Measurements from ENCODE around the gene DAPK1. TPM values are rescaled to one million over a fixed set of nuclear protein-coding genes. Genes with fewer than 3 reads are reported as not detected.

DAPK1 gene
- polyA plus RNA-seq, 1 donor from 2014 or later = 45.0 TPM

GRCh38 chr9:87557996-87558395 is 60.3 kb downstream of the DAPK1 start:
- no peaks in the 10 kb centered on the region for H3K36me3 ChIP-seq (ENCODE audit: insufficient read depth, low read length)
- H3K4me2 ChIP-seq (ENCODE audit: low read length) = no peak overlapping the region
- no peak overlapping the region for H3K27ac ChIP-seq (ENCODE audit: low read length)
- no peaks in the 10 kb centered on the region for H3K9me3 ChIP-seq (ENCODE audit: low read length)
- H4K20me1 ChIP-seq (ENCODE audit: insufficient read depth) = no peaks in the 10 kb centered on the region
- no peaks in the 10 kb centered on the region for H3F3A ChIP-seq (ENCODE audit: insufficient read depth, low read length, poor library complexity, severe bottlenecking)
- no peak overlapping the region for H2AFZ ChIP-seq (ENCODE audit: low read depth, low read length)
- H3K27me3 ChIP-seq (ENCODE audit: insufficient read depth, low read depth, low read length) = no peaks in the 10 kb centered on the region
- no peak overlapping the region for H3K4me3 ChIP-seq (ENCODE audit: low read length)
- no peaks in the 10 kb centered on the region for H3K79me2 ChIP-seq (replicated peaks; ENCODE audit: insufficient read depth, low read length)
- no peaks in the 10 kb centered on the region for H3K9me2 ChIP-seq (ENCODE audit: insufficient read depth, low read length)
- H3K9ac ChIP-seq (ENCODE audit: low read length) = no peak overlapping the region
- no peak for TF ChIP-seq CTCF (IDR thresholded peaks at IDR 0.05; ENCODE audit: poor library complexity, severe bottlenecking)
- TF ChIP-seq REST (IDR thresholded peaks at IDR 0.05; ENCODE audit: borderline replicate concordance) = no peak
- TF ChIP-seq TAF1 (IDR thresholded peaks at IDR 0.05; ENCODE audit: low read depth) = no peak
- TF ChIP-seq RAD21 (conservative IDR thresholded peaks at IDR 0.05) = no peak
- no peak for TF ChIP-seq MXI1 (conservative IDR thresholded peaks at IDR 0.05; ENCODE audit: poor library complexity, severe bottlenecking)
- TF ChIP-seq SMC3 (conservative IDR thresholded peaks at IDR 0.05; ENCODE audit: poor library complexity) = no peak
- no peak for TF ChIP-seq POLR2AphosphoS5 (IDR thresholded peaks at IDR 0.05)
- TF ChIP-seq EP300 (conservative IDR thresholded peaks at IDR 0.05; ENCODE audit: poor library complexity, severe bottlenecking) = no peak
- TF ChIP-seq EZH2 (IDR thresholded peaks at IDR 0.05; ENCODE audit: borderline replicate concordance, insufficient read depth, low read length, poor library complexity, severe bottlenecking) = no peak

DNA sequence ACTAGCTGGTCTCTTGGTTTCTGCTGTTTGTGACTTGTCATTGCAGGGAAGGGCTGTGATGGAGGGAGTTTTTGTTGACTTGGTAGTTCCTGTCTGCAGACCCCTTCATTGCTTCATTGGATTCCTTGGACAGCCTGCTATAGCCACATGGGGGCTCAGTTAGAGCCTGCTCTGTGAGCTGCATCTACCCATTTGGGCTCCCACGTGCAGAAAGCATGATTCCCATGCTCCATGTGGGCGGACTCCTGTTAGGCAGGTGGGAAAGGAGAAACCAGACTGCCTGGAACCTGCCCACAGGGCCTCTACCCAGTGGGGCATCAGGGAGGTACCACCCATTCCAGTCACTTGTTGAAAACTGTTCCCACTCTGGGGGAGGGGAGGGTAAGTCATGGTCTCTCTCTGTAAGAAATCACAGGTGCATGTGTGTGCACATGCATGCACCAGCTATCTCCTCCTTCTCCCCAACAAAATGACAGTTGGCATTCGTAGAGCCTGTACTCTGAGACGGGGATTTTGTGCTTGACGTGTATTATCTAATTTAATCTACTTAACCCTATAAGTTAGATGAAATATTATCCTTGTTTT is 61.0 kb downstream of the DAPK1 start:
- no peaks in the 10 kb centered on the region for H4K20me1 ChIP-seq (ENCODE audit: insufficient read depth)
- H2AFZ ChIP-seq (ENCODE audit: low read depth, low read length) = no peak overlapping the region
- no peak overlapping the region for H3K27ac ChIP-seq (ENCODE audit: low read length)
- H3K27me3 ChIP-seq (ENCODE audit: insufficient read depth, low read depth, low read length) = no peaks in the 10 kb centered on the region
- no peak overlapping the region for H3K4me3 ChIP-seq (ENCODE audit: low read length)
- H3K79me2 ChIP-seq (replicated peaks; ENCODE audit: insufficient read depth, low read length) = no peaks in the 10 kb centered on the region
- TF ChIP-seq MXI1 (conservative IDR thresholded peaks at IDR 0.05; ENCODE audit: poor library complexity, severe bottlenecking) (no peak), POLR2AphosphoS5 (IDR thresholded peaks at IDR 0.05) (no peak)
- H3K4me2 ChIP-seq (ENCODE audit: low read length) = no peak overlapping the region
- no peak overlapping the region for H3K9ac ChIP-seq (ENCODE audit: low read length)
- H3F3A ChIP-seq (ENCODE audit: insufficient read depth, low read length, poor library complexity, severe bottlenecking) = no peaks in the 10 kb centered on the region
- H3K36me3 ChIP-seq (ENCODE audit: insufficient read depth, low read length) = no peaks in the 10 kb centered on the region
- H3K9me2 ChIP-seq (ENCODE audit: insufficient read depth, low read length) = no peaks in the 10 kb centered on the region
- no peaks in the 10 kb centered on the region for H3K9me3 ChIP-seq (ENCODE audit: low read length)
